ENCODE results near the gene RHOA.

- TF ChIP-seq CTCF (IDR thresholded peaks at IDR 0.05; ENCODE audit: insufficient read depth, low read length) (no peak), POLR2AphosphoS5 (IDR thresholded peaks at IDR 0.05; ENCODE audit: low read depth) (no peak), REST (IDR thresholded peaks at IDR 0.05; ENCODE audit: insufficient replicate concordance, low read depth) (no peak)
Observed at GRCh38 chr3:49428752-49429080, 16.9 kb upstream of the RHOA start.
